Kidney epithelial cell (primary cell): Measurements from ENCODE around the gene GUK1. TPM values are rescaled to one million over a fixed set of nuclear protein-coding genes. Genes with fewer than 3 reads are reported as not detected.

Source experiments
- DNase-seq: peaks from one replicate; pipeline ENCODE4 v3.0.0-alpha.2; 2010; ENCODE audit warnings: low read depth
- H3K27me3 ChIP-seq: 2 replicates; pipeline ENCODE4 v1.6.0; 2011; ENCODE audit warnings: low read length; ENCODE audit not compliant: control insufficient read depth, insufficient read depth
- H3K36me3 ChIP-seq: 2 replicates; pipeline ENCODE4 v1.5.1; 2011; ENCODE audit warnings: low read length; ENCODE audit not compliant: control insufficient read depth, insufficient read depth
- H3K4me3 ChIP-seq: 2 replicates; pipeline ENCODE4 v1.5.1; 2011; ENCODE audit warnings: low read depth, mild to moderate bottlenecking, control low read depth, low read length
- CTCF ChIP-seq: IDR thresholded peaks from 2 replicates; pipeline ENCODE4 v1.5.1; 2011; ENCODE audit warnings: mild to moderate bottlenecking, moderate library complexity, low read length, control low read depth, inconsistent platforms; ENCODE audit not compliant: insufficient read depth, poor library complexity, severe bottlenecking
- total RNA-seq: library from RNA; depleted of rRNA; stranded (reverse); fragments of >200 nt; gene quantifications from 2 replicates; pipeline ENCODE4 v1.2.3, GENCODE V29; 2015

Gene GUK1
- total RNA-seq, 1 donor from 2014 or later = 302 TPM

- TF ChIP-seq CTCF = no peak
- no peak overlapping the region for H3K4me3 ChIP-seq
- no peak for DNase-seq
- H3K27me3 ChIP-seq = peaks cover 8% of the 10 kb centered on the region
- no peaks in the 10 kb centered on the region for H3K36me3 ChIP-seq
Measured at GRCh38 chr1:228152097-228152917, 12.2 kb downstream of the GUK1 start.

GRCh38 chr1:228152918-228153258 is 12.8 kb downstream of the GUK1 start:
- no peak overlapping the region for H3K4me3 ChIP-seq
- no peaks in the 10 kb centered on the region for H3K36me3 ChIP-seq
- TF ChIP-seq CTCF = no peak
- peaks cover 14% of the 10 kb centered on the region for H3K27me3 ChIP-seq
- DNase-seq = no peak

- H3K36me3 ChIP-seq = no peaks in the 10 kb centered on the region
- peaks cover 25% of the 10 kb centered on the region for H3K27me3 ChIP-seq
- DNase-seq = no peak
- no peak for TF ChIP-seq CTCF
- no peak overlapping the region for H3K4me3 ChIP-seq
Measured at GRCh38 chr1:228154021-228154669, 14.1 kb downstream of the GUK1 start.

GRCh38 chr1:228154670-228155571 is 14.8 kb downstream of the GUK1 start:
- no peak overlapping the region for H3K4me3 ChIP-seq
- no peak for DNase-seq

More at GRCh38 chr1:228154670-228155571, 14.8 kb downstream of the GUK1 start:
- no peak for TF ChIP-seq CTCF
- H3K27me3 ChIP-seq = peaks cover 30% of the 10 kb centered on the region
- no peaks in the 10 kb centered on the region for H3K36me3 ChIP-seq
